Epithelial cell of proximal tubule (primary cell): ENCODE results near the gene E2F4. TPM values are rescaled to one million over a fixed set of nuclear protein-coding genes. Genes with fewer than 3 reads are reported as not detected.

Experiments used
- DNase-seq: peaks from one replicate; pipeline ENCODE4 v3.0.0-alpha.2; 2011; ENCODE audit warnings: low read depth
- H3K4me3 ChIP-seq: 2 replicates; pipeline ENCODE4 v1.5.1; 2011; ENCODE audit warnings: low read depth, mild to moderate bottlenecking, low read length
- total RNA-seq: library from RNA; depleted of rRNA; stranded (reverse); fragments of >200 nt; gene quantifications from 2 replicates; pipeline ENCODE4 v1.2.3, GENCODE V29; 2015
- TF ChIP-seq, protein P1 (sequence below): conservative IDR thresholded peaks from 2 replicates; pipeline ENCODE4 v1.5.1; 2012; ENCODE audit warnings: low read depth, mild to moderate bottlenecking, low read length

E2F4 gene
- total RNA-seq, 1 donor from 2014 or later: 78.9 TPM

DNA sequence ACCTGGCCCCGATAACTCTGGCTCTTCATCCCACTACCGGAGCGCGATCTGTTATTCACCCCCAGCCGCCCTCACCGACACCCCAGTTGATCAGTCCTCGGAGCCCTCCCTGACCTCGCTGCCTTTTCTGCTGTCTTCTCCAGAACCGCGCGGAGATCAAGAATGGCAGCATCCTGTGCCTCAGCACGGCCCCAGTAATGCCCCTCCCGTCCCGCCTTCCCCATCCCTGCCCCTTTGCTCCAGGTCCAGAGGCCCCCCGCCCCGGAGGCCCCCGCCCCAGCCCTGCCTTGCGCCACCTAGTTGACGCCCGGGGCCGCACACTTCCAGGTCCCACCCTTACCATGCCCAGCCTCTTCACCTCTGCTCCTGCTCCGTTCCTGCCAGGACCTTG, 7.8 kb downstream of the E2F4 start:
- peak overlapping the region; percentile 43 for H3K4me3 ChIP-seq
- TF ChIP-seq, protein P1, sequence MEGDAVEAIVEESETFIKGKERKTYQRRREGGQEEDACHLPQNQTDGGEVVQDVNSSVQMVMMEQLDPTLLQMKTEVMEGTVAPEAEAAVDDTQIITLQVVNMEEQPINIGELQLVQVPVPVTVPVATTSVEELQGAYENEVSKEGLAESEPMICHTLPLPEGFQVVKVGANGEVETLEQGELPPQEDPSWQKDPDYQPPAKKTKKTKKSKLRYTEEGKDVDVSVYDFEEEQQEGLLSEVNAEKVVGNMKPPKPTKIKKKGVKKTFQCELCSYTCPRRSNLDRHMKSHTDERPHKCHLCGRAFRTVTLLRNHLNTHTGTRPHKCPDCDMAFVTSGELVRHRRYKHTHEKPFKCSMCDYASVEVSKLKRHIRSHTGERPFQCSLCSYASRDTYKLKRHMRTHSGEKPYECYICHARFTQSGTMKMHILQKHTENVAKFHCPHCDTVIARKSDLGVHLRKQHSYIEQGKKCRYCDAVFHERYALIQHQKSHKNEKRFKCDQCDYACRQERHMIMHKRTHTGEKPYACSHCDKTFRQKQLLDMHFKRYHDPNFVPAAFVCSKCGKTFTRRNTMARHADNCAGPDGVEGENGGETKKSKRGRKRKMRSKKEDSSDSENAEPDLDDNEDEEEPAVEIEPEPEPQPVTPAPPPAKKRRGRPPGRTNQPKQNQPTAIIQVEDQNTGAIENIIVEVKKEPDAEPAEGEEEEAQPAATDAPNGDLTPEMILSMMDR: no peak
- DNase-seq: no peak

DNA sequence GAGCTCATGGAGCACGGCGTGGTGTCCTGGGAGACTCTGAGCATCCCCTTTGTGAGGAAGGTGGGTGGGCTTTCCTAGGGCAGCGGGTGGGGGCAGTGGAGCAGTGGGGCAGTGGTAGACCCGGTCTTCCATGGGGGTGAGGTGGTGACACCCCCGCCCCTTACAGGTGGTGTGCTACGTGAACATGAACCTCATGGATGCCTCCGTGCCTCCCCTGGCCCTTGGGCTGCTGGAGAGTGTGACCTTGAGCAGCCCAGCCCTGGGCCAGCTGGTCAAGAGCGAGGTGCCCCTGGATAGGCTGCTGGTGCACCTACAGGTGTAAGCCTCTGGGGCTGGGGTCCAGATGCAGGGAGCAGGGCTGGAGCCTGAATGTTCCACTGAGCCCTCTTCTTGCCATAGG, 8.5 kb downstream of the E2F4 start:
- H3K4me3 ChIP-seq: no peak overlapping the region
- no peak for DNase-seq
- TF ChIP-seq, protein P1: no peak

DNA sequence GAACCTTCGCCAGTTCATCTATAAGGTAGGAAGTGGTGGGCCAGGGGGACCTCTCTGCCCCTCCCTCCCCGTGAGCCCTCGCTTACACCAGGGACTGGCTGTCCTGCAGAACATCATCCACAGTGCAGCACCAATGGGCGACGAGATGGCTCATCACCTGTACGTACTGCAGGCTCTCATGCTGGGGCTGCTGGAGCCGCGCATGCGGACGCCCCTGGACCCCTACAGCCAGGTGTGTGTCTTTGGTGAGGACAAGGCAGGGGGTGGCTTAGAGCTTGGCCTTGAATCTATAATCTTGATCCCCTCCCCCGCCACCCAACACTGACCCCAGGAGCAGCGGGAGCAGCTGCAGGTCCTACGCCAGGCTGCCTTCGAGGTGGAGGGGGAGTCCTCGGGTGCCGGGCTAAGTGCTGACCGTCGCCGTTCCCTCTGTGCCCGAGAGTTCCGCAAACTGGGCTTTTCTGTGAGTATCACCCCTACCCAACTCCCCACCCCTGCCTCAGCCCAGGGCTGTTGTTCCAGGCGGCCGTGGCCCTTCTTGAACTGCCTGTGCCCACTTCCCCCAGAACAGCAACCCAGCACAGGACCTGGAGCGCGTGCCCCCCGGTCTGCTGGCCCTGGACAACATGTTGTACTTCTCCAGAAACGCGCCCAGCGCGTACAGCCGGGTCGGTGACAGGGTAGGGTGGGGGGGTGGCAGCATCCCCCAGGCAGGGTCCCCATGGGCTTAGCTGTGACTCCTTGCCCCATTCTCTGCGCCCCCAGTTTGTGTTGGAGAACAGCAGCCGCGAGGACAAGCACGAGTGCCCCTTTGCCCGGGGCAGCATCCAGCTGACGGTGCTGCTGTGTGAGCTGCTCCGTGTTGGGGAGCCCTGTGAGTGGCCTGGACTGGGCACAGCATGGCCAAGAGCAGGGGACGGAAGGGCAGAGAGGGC, 9.7 kb downstream of the E2F4 start:
- no peak for DNase-seq
- no peak overlapping the region for H3K4me3 ChIP-seq
- TF ChIP-seq, protein P1: no peak

DNA sequence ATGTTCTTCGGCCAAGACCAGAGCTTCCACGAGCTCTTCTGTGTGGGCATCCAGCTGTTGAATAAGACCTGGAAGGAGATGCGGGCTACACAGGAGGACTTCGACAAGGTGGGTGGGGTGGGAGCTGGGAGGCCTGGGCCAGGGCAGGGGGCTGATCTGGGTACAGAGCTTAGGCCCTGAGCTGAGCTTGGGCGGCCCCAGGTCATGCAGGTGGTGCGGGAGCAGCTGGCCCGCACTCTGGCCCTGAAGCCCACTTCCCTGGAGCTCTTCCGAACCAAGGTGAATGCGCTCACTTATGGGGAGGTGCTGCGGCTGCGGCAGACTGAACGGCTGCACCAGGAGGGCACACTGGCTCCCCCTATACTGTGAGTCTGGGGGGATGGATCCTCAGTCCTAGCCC, 10.5 kb downstream of the E2F4 start:
- no peak for DNase-seq
- TF ChIP-seq, protein P1: no peak
- H3K4me3 ChIP-seq: no peak overlapping the region

DNA sequence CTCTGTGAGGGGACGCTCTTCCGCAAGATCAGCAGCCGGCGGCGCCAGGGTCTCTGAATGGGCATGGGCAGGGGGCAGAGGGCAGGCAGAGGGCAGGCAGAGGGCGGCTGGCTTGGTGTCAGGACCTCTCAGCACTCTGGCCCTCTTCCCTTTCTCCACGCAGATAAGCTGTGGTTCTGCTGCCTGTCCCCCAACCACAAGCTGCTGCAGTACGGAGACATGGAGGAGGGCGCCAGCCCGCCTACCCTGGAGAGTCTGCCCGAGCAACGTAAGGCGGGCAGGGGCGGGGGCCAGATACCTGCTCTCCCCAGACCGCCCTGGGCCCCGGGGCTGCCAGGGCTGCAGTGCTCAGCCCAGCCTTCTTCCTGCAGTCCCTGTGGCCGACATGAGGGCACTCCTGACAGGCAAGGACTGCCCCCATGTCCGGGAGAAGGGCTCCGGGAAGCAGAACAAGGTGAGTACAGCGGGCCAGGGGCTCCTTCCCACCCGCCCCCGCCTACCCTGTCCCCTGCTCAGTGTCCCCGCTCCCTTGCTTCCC, 11.1 kb downstream of the E2F4 start:
- H3K4me3 ChIP-seq: no peak overlapping the region
- TF ChIP-seq, protein P1: no peak
- DNase-seq: no peak

DNA sequence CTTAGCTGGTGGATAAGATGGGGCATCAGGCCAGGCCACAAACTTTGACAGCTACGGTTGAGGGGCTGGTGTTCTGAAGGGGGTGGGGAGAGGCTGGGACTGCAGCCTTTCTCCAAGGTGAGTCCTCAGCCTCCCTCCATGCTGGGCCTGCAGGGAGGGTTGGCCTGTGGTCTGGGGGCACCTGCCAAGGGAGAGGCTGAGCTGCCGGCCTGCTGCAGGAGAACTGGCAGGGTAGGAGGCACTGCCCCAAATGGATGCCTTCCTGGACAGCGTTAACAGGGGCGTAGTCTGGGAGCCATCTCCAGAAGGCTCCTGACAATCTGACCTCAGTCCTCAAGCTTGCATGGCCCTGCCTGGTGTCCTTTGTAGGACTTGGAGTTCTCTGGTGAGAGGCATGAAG, 12.1 kb downstream of the E2F4 start:
- TF ChIP-seq, protein P1: no peak
- no peak overlapping the region for H3K4me3 ChIP-seq
- no peak for DNase-seq
